GM12878 (cell line): ENCODE results near the gene ZNF71. TPM values are rescaled to one million over a fixed set of nuclear protein-coding genes. Genes with fewer than 3 reads are reported as not detected.

ENCODE experiments used
- BCLAF1 ChIP-seq: fragments of 450-650 bp; IDR thresholded peaks from 2 replicates; pipeline ENCODE4 v1.6.1; 2017; ENCODE audit warnings: antibody characterized with exemption, mild to moderate bottlenecking, moderate library complexity
- FOS ChIP-seq: IDR thresholded peaks from 3 replicates; pipeline ENCODE4 v1.6.1; 2011; ENCODE audit warnings: borderline replicate concordance; ENCODE audit not compliant: insufficient read length; ENCODE audit errors: extremely low read depth
- MXI1 ChIP-seq: fragments of 150-350 bp; IDR thresholded peaks from 2 replicates; pipeline ENCODE4 v1.6.1; 2011; ENCODE audit warnings: low read depth, mild to moderate bottlenecking, inconsistent platforms, low read length, improper control_type of control experiment
- MYB ChIP-seq: fragments of 150-350 bp; IDR thresholded peaks from 2 replicates; pipeline ENCODE4 v1.6.1; 2014; ENCODE audit warnings: mild to moderate bottlenecking, low read depth, low read length, borderline replicate concordance
- NFYB ChIP-seq: IDR thresholded peaks from 2 replicates; pipeline ENCODE4 v1.6.1; 2011; ENCODE audit warnings: low read depth, mild to moderate bottlenecking, low read length, improper control_type of control experiment, moderate library complexity; ENCODE audit not compliant: insufficient read depth
- SUZ12 ChIP-seq: fragments of 200-600 bp; sonication (generic); IDR thresholded peaks from one replicate; pipeline ENCODE4 v1.6.1; 2018; ENCODE audit warnings: antibody characterized with exemption, mild to moderate bottlenecking; ENCODE audit not compliant: unreplicated experiment
- polyA plus RNA-seq, 11 experiments: library from polyadenylated mRNA; depleted of rRNA in 4 of 11; unstranded in 6 of 11; stranded (reverse) in 5 of 11; fragments of >200 nt; fragmentation: Nextera tagmentation in 4 of 11; fragmentation: Illumina TruSeq in 1 of 11; extraction: Ambion mirVana in 4 of 11; extraction: Trizol in 1 of 11; gene quantifications; 1 replicate in 1 of 11; 2 replicates in 10 of 11; pipeline versions ENCODE4 v1.2.1 to v1.2.3, GENCODE V29; 2011 to 2016; ENCODE audit warnings: inconsistent platforms in 2 of 11, missing spikeins in 2 of 11, low read depth in 1 of 11
- total RNA-seq, 4 experiments: library from RNA; depleted of rRNA in 3 of 4; stranded (reverse); fragments of >200 nt in 3 of 4; fragmentation: Illumina TruSeq in 1 of 4; extraction: Trizol in 1 of 4; gene quantifications; 2 replicates each; pipeline versions ENCODE4 v1.2.1 to v1.2.3, GENCODE V29; 2013 to 2021
- TF ChIP-seq, protein P1 (sequence below): fragments of 450-650 bp; IDR thresholded peaks from 2 replicates; pipeline ENCODE4 v1.6.1; 2018; ENCODE audit warnings: borderline replicate concordance, mild to moderate bottlenecking; ENCODE audit not compliant: partially characterized antibody

Gene ZNF71
- total and polyA plus RNA-seq, 10 of the 15 experiments (the other 5 are each of a cell fraction or from before 2014, with no cell fraction given), result 0.48 to 5.7 (median 3.5) TPM

DNA sequence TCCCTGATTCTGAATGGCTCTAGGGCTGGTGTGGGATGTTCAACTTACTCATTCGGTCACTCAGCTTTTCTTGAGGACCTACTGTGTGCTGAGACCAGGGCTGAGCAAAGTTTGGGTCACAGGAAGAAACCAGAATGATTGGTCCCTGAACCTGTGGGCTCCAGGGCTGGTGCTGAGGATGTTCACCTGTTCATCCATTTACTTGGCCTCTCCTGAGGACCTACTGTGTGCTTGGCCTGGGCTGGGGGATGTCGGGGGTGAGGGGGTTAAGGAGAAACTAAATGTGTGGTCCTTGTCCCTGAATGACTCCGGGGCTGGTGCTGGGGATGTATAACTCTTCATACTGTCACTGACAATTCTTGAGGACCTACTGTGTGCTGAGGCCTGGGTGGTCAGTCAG lies 66.1 kb downstream of the ZNF71 start (continued):
- TF ChIP-seq, protein P1, sequence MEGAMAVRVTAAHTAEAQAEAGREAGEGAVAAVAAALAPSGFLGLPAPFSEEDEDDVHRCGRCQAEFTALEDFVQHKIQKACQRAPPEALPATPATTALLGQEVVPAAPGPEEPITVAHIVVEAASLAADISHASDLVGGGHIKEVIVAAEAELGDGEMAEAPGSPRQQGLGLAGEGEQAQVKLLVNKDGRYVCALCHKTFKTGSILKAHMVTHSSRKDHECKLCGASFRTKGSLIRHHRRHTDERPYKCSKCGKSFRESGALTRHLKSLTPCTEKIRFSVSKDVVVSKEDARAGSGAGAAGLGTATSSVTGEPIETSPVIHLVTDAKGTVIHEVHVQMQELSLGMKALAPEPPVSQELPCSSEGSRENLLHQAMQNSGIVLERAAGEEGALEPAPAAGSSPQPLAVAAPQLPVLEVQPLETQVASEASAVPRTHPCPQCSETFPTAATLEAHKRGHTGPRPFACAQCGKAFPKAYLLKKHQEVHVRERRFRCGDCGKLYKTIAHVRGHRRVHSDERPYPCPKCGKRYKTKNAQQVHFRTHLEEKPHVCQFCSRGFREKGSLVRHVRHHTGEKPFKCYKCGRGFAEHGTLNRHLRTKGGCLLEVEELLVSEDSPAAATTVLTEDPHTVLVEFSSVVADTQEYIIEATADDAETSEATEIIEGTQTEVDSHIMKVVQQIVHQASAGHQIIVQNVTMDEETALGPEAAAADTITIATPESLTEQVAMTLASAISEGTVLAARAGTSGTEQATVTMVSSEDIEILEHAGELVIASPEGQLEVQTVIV, result no peak
- TF ChIP-seq NFYB, result no peak
- no peak for TF ChIP-seq BCLAF1
- no peak for TF ChIP-seq FOS
- no peak for TF ChIP-seq SUZ12
- no peak for TF ChIP-seq MYB
- TF ChIP-seq MXI1, result no peak
